ENCODE data around the gene RIPPLY2. TPM values are rescaled to one million over a fixed set of nuclear protein-coding genes. Genes with fewer than 3 reads are reported as not detected.
"Not testable (repeated sequence)": the region's sequence is repeated elsewhere in the genome, so short reads cannot be mapped to it uniquely, and the experiment has no call there.

Gene RIPPLY2
- polyA plus RNA-seq, 1 donor: not detected

- DNase-seq (ENCODE audit: low read depth): no peak
Observed at GRCh38 chr6:83860359-83860755, 7.2 kb downstream of the RIPPLY2 start.

- no peak for DNase-seq (ENCODE audit: low read depth)
Observed at GRCh38 chr6:83860782-83861495, 7.8 kb downstream of the RIPPLY2 start.

GRCh38 chr6:83862776-83863471 is 9.8 kb downstream of the RIPPLY2 start:
- DNase-seq (ENCODE audit: low read depth): no peak

- DNase-seq (ENCODE audit: low read depth): no peak
Observed at GRCh38 chr6:83867043-83867442, 13.9 kb downstream of the RIPPLY2 start.

GRCh38 chr6:83867527-83868161 is 14.5 kb downstream of the RIPPLY2 start:
- DNase-seq (ENCODE audit: low read depth): no peak

GRCh38 chr6:83868639-83869038 is 15.5 kb downstream of the RIPPLY2 start:
- no peak for DNase-seq (ENCODE audit: low read depth)

- no peak for DNase-seq (ENCODE audit: low read depth)
Observed at GRCh38 chr6:83870649-83871048, 17.5 kb downstream of the RIPPLY2 start.

GRCh38 chr6:83872386-83873118 is 19.4 kb downstream of the RIPPLY2 start:
- DNase-seq (ENCODE audit: low read depth): no peak

GRCh38 chr6:83873869-83874268 is 20.7 kb downstream of the RIPPLY2 start:
- DNase-seq (ENCODE audit: low read depth): no peak

- no peak for DNase-seq (ENCODE audit: low read depth)
Observed at GRCh38 chr6:83875843-83876242, 22.7 kb downstream of the RIPPLY2 start.

GRCh38 chr6:83878902-83879644 is 25.9 kb downstream of the RIPPLY2 start:
- no peak for DNase-seq (ENCODE audit: low read depth)

- no peak for DNase-seq (ENCODE audit: low read depth)
Observed at GRCh38 chr6:83879746-83880145, 26.6 kb downstream of the RIPPLY2 start.

GRCh38 chr6:83883240-83883639 is 30.1 kb downstream of the RIPPLY2 start:
- no peak for DNase-seq (ENCODE audit: low read depth)

- DNase-seq (ENCODE audit: low read depth): no peak
Observed at GRCh38 chr6:83884523-83884922, 31.4 kb downstream of the RIPPLY2 start.

GRCh38 chr6:83885984-83886383 is 32.8 kb downstream of the RIPPLY2 start:
- no peak for DNase-seq (ENCODE audit: low read depth)

- DNase-seq (ENCODE audit: low read depth): no peak
Observed at GRCh38 chr6:83889621-83890020, 36.5 kb downstream of the RIPPLY2 start.

GRCh38 chr6:83890520-83890919 is 37.4 kb downstream of the RIPPLY2 start:
- no peak for DNase-seq (ENCODE audit: low read depth)

GRCh38 chr6:83891586-83891985 is 38.4 kb downstream of the RIPPLY2 start:
- no peak for DNase-seq (ENCODE audit: low read depth)

- DNase-seq (ENCODE audit: low read depth): no peak
Observed at GRCh38 chr6:83893024-83893423, 39.9 kb downstream of the RIPPLY2 start.

- not testable (repeated sequence) for DNase-seq (ENCODE audit: low read depth)
Observed at GRCh38 chr6:83897094-83897493, 43.9 kb downstream of the RIPPLY2 start.

- DNase-seq (ENCODE audit: low read depth): no peak
Observed at GRCh38 chr6:83901624-83902023, 48.5 kb downstream of the RIPPLY2 start.

Data from forelimb muscle (tissue), 1 donor.